HG02938 (cell line): ENCODE measurements around the gene CLEC18C.
"Not testable (repeated sequence)": the region's sequence is repeated elsewhere in the genome, so short reads cannot be mapped to it uniquely, and the experiment has no call there.

Experiments used
- ATAC-seq: cut with Tn5 transposase; IDR thresholded peaks from one replicate; pipeline ENCODE4 v1.9.1; 2021; ENCODE audit warnings: mild to moderate bottlenecking, moderate library complexity; ENCODE audit not compliant: unreplicated experiment

The CLEC18C gene

DNA sequence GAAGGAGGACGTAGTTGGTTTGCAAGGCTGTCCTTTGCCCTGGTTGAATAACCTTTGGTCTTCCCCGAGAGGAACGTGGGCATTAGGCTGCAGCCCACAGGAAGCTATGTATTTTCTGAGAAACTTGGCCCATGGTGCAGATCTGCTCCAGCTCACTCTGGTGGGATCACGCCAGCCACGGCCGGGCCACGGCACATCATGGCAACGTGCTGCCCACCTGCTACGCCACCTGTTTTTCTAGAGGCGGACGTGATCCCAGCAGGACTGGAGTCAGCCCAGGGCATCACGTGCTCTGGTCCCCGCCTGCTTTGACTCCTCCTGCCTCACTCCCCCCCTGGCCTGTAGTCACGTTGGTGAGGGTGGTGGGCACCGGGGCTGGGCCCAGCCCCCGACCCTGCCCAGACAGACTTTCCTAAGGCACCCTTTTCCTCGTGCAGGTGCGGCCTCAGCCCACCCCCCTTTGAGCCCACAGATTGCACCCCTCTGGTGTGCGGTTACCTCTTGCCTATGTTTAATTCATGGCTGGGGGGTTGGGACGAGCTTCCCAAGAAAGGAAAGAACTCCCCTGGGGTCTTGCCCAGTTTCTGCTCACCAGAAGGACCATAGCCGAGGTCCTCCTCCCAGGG, at the start of gene CLEC18C:
Gene CLEC18C, plus strand, starts transcription at position 576 of the 626 bp plus-strand sequence. CDS start 492 bp downstream, outside the sequence.
- ATAC-seq, result not testable (repeated sequence)

DNA sequence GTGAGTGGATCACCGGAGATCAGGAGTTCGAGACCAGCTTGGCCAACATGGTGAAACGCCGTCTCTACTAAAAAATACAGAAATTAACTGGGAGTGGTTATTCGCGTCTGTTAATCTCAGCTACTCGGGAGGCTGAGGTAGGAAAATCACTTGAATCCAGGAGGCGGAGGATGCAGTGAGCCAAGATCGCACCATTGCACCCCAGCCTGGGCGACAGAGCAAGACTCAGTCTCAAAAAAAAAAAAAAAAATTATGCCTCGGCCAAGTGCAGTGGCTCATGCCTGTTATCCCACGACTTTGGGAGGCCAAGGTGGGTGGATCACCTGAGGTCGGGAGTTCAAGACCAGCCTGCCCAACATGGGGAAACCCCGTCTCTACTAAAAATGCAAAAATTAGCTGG, 49.8 kb upstream of the CLEC18C start:
- not testable (repeated sequence) for ATAC-seq

GRCh38 chr16:70126226-70126625, 47.4 kb upstream of the CLEC18C start:
- not testable (repeated sequence) for ATAC-seq

GRCh38 chr16:70127706-70128105, 45.9 kb upstream of the CLEC18C start:
- ATAC-seq, result not testable (repeated sequence)

DNA sequence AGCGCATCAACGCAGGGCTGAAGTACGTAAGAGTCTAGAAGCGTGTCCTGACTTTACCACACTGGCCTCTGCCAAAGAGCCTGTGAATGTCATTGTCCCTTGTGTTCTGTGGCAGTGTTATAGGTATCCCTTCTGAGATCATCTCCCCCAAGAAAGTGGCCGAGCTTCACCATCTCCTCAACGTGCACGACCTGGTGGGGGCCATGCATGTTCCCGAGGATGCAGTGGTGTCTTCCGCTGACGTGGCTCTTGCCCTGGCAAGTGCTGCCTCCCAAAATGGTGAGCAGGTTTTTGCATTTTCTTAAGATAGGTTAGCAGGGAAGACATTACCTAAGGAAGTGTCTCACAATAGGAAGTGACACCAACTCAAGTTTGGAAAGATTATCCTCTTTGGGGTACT, 44.7 kb upstream of the CLEC18C start:
- not testable (repeated sequence) for ATAC-seq

DNA sequence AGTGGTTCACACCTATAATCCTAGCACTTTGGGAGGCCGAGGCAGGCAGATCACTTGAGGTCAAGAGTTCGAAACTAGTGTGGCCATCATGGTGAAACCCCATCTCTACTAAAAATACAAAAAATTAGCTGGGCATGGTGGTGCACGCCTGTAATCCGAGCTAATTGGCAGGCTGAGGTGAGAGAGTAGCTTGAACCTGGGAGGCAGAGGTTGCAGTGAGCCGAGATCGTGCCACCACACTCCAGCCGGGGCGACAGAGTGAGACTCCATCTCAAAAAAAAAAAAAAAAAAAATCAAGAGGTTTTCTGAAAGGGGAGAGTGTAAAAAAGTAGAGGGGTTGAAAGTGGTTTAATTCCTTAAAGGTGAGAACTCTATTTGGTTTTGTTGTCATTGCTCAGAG, 37.8 kb upstream of the CLEC18C start:
- not testable (repeated sequence) for ATAC-seq

DNA sequence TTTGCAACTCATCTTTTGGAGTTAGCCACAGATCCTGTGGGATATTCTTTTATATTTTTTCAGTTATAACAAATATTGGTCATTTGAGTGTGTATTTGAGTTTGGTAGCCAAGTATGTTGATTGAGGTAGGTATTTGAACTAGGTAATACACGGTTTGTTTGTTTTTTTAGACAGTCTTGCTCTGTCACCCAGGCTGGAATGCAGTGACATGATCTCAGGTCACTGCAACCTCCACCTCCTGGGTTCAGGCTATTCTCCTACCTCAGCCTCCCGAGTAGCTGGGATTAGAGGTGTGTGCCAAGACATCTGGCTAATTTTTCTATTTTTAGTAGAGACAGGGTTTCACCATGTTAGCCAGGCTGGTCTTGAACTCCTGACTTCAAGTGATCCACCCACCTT, 37.0 kb upstream of the CLEC18C start:
- not testable (repeated sequence) for ATAC-seq

GRCh38 chr16:70142739-70143138, 30.8 kb upstream of the CLEC18C start:
- not testable (repeated sequence) for ATAC-seq

DNA sequence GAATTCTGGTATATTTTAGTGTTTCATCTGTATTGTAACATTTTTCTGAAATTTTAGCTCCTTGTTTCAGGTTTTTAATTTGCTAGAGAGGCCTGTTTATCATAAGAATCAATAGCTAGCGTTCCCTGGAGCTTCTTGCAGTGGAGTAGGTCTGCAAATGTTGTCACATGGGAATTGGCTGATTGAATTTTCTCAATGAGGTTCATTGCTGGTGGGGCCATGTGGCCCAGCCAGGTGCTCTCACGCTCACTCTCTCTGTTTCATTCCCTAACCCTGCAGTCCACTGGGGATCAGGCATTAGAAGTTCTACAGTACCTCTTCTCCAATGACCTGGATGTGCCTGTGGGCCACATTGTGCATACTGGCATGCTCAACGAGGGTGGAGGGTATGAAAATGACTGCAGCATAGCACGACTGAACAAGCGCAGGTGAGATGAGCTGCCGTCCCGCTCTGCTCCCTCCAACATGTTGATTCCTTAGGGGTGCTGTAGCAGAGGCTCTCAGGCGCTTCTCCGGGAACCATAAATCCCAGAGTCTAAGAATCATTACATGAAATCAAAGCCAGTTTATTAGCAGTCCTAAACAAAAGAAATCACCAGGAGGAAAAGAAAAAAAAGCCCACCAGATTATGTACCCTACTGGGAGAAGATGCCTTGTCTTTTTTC, 30.2 kb upstream of the CLEC18C start:
- not testable (repeated sequence) for ATAC-seq

DNA sequence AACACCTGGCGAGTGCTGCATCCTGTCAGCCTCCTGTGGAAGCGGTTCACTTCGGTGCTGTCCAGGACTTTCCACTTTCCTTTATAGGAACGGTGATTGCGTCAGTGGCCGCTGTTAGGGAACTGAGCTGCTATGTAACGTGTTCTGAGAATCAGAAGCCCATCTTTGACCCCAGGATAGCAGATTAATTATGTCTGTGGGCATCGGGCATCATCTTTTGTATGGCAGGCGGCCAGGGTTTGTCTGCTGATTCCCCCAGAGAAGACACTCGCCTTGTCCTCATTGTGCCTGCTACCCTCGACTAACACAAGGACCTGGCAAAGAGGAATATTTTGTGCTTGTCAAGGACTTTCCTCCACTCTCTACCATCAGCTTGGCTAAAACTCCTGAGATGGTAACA, 25.7 kb upstream of the CLEC18C start:
- ATAC-seq, result not testable (repeated sequence)

DNA sequence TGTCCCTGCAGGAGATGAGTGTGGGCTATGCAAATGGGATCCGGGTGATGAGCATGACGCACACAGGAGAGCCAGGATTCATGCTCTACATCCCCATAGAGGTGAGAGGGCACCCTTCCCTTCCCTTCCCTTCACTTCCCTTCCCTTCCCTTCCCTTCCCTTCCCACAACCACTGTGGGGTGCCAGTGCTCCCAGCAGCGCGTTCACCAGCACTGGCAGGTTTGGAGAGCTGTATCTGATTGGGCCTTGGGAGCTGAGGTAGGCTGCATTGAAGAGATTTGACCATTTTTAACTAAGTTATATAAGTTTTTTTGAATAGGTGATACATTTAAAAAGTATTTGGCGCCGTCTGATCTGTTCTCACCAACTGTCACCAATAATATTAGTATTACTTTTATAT, 25.1 kb upstream of the CLEC18C start:
- not testable (repeated sequence) for ATAC-seq

DNA sequence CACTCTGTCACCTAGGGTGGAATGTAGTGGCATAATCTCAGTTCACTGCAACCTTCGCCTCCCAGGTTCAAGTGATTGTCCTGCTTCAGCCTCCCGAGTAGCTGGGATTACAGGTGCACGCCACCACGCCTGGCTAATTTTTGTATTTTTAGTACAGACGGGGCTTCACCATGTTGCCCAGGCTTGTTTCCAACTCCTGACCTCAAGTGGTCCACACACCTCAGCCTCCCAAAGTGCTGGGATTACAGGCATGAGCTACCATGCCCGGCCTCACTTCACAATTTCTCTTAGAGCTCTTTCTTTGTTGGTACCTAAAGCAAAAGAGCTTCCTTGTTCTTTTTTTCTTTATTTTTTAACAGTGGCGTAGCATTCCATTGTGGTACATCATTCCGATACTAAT, 24.3 kb upstream of the CLEC18C start:
- not testable (repeated sequence) for ATAC-seq

DNA sequence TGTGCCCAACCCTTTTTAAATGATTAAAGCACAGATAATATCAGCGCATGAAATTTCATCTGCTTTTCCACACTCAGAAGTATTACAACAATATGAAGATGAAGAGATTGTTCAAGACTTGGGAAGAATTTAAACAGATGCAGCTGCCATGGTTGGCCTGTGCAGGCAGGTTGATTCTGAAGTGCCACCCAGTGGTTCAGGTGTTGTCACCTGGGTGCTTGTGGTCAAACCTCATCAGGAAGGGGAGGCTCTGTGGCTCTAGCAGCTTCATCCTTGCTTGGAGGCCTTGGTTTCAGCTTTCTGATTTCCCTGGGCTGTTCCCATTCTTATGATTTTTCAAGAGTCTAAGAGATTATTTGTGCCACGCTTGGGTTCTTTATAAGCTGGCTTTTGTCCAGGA, 22.2 kb upstream of the CLEC18C start:
- ATAC-seq, result no peak

GRCh38 chr16:70151941-70152509, 21.6 kb upstream of the CLEC18C start:
- ATAC-seq, result no peak

DNA sequence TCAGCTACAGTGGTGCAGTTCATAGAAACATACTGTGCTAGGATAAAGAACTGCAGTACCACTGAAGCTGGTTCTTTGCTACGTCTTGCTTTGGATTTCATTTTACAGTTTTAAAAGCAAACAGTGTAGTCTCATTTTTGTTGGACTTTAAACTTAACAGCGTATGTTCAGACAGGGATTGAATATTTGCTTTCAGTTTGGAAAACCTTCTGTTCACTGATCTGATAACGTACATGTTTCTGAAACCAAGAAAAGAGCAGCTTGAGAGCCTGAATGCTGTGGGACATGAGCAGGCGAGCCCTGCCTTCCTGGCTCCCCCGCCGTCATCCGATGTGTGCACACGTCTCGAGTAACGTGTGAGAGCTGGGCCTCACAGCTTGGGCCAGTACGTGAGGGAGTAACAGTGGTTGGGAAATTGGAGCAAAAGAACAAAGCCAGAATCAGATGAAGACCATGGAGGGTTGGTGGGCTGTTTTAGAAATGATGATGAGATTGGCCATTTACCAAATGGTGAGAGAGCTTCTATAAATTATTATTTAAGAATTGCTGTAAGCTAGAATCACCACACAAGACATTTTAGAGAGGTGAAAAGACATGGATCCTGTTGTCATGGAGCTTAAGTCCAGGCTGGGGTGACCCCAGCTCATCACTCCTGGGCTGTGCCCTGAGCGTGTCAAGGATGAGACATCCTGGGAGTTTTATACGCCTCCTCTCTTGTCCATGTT, 20.8 kb upstream of the CLEC18C start:
- no peak for ATAC-seq

GRCh38 chr16:70154736-70155135, 18.9 kb upstream of the CLEC18C start:
- ATAC-seq, result not testable (repeated sequence)

DNA sequence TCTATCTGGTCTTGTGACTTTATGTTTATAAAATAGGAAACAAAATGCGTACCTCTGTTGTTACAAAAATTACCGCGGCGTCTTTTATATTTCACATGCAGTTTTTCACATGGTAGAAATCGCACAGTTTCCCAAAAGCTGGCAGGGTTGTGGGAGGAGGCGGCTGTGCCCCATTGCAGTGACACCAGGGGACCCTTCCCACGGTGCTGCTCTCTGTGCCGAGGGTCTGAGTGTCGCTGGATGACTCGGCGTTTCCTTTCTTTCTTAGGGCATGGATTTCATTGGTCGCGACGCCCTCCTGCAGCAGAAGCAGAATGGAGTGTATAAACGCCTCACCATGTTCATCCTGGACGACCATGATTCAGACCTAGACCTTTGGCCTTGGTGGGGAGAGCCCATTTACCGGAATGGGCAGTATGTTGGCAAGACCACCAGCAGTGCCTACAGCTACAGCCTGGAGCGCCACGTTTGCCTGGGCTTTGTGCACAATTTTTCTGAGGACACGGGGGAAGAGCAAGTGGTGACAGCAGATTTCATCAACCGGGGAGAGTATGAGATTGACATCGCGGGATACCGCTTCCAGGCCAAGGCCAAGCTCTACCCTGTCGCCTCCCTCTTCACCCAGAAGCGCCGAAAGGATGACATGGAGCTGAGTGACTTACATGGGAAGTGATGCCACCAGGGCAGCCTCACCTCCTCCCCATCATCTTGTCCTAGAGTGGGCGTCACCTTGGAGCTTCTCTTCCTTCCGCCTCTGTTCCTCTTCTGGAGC, 17.2 kb upstream of the CLEC18C start:
- no peak for ATAC-seq

GRCh38 chr16:70157105-70157476, 16.5 kb upstream of the CLEC18C start:
- no peak for ATAC-seq

DNA sequence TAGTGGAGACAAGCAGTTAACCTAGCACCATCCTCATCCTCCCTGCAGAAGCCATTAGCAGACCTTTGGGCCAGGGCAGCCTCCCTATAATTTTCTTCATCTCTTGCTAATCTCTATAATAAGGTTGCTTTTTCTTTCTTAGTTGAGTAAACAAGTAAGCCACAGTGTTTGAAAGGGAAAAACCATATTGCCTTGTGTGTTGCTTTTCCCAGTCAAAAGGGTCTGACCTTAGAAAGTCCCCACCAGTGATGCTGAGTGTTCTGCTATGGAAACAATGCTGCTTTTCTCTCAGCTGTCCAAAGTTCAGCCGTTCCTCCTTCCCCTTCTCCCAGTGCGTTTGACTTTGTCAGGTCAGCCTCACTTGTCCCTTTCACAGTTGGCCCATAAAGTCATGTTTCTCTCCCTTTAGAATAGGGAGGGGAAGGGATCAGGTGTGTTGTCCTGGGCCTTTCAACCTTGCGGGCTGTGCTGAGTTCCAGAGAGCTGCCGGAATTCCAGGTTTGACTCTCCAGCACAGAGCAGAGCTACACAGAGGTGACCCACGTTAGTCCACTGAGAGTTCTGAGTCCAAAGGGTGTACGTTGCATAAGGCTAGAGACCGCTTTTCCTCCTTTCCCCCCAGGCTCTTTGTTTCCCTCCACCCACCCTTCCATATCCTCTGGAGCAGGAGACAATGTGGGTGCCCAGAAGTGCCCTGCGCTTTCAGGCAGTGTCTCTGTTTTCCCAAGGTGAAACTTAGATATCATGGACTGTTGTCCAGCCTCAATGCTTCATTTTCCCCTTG, 15.9 kb upstream of the CLEC18C start:
- ATAC-seq, result no peak
